GM18951 (cell line): ENCODE results near the gene KRTAP5-1.
"Not testable (repeated sequence)": the region's sequence is repeated elsewhere in the genome, so short reads cannot be mapped to it uniquely, and the experiment has no call there.

Experiments used
- POLR2A ChIP-seq: IDR thresholded peaks from 4 replicates; pipeline ENCODE4 v1.6.1; 2011; ENCODE audit warnings: mild to moderate bottlenecking; ENCODE audit not compliant: insufficient read length, insufficient read depth; ENCODE audit errors: extremely low read depth
- in situ Hi-C: fragments of 300-500 bp; cut with MboI; formaldehyde crosslinking; loops from one replicate; pipeline ENCODE4 v1.12.0; 2022; ENCODE audit warnings: low sequenced_read_pairs, mixed read lengths, inconsistent platforms; ENCODE audit not compliant: unreplicated experiment

KRTAP5-1 gene

DNA sequence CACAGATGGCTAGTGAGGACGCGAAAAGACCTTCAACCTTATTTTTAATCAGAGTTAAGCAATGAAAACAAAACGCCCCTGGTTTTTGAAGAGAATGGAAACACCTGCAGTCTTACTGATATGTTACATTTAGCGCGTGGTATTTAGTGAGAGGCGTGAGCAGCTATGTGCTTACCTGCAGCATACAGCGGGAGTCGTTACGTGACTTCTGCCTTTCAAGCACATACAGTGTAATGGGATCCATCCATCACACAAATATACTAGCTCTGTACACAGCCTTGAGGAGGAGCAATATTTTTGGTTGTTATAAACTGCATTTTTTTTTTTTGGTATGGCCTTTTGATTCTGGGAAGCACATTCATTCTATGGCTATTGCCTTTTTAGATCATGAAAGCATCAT is 7.5 kb upstream of the KRTAP5-1 start:
- TF ChIP-seq POLR2A: no peak
- in situ Hi-C loops: no loop called here

DNA sequence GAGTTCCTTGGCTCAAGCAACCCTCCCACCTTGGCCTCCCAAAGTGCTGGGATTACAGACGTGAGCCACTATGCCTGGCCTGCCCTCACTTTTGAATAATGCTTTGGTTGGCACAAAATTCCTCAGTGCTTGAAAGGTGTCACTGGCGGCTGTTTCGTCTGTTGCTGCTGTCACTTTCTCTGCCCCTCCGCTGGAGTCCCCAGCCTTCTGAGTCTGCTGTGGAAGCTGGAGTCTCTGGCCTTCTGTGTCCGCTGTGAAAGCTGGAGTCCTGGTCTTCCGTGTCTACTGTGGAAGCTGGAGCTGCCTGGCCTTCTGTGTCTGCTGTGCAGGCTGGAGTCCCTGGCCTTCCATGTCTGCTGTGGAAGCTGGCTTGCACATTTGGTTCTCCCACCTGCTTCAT is 4.9 kb upstream of the KRTAP5-1 start:
- no peak for TF ChIP-seq POLR2A
- in situ Hi-C loops: no loop called here

DNA sequence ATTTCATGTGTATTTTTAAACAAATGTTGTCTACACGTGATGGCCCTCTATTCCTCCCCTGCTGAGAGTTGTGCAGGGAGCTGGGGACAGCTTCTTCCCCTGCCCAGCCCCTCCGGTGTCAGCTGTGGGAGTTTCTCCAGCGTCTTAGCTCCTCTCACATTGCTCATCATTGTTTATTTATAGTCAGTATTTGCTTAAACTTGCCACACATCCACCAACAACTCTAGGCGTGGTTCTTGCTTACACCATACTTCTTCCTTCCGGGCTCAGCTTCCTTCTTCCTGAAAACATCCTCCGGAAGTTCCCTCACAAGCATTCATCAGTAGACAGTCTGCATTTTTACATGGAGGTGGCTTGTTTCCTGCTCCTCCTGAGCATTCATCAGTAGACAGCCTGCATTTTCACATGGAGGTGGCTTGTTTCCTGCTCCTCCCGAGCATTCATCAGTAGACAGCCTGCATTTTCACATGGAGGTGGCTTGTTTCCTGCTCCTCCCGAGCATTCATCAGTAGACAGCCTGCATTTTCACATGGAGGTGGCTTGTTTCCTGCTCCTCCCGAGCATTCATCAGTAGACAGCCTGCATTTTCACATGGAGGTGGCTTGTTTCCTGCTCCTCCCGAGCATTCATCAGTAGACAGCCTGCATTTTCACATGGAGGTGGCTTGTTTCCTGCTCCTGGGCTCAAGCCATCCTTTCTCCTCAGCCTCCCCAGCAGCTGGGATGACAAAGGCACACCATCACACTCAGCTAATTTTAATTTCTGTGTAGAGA is 4.3 kb upstream of the KRTAP5-1 start:
- in situ Hi-C loops: not testable (repeated sequence)

DNA sequence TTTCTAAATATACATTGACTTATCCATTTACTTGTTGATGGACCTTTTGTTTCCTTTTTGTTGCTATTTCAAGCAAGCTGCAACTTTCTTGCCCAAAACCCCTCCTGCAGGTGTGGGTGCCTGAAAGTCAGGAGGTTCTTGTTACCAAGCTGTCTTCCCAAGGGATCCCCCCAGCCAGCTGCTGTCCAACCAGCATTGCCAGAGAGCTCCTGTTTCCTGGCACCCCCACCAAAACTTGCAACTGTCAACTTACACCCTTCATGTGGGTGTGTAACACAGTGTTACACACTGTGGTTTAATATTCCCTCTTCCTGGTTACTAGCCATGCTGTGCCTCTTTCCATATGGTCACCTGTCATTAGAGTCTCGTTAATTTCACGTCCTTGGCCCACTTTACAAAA is 1.6 kb upstream of the KRTAP5-1 start:
- in situ Hi-C loops: no loop called here
- no peak for TF ChIP-seq POLR2A

DNA sequence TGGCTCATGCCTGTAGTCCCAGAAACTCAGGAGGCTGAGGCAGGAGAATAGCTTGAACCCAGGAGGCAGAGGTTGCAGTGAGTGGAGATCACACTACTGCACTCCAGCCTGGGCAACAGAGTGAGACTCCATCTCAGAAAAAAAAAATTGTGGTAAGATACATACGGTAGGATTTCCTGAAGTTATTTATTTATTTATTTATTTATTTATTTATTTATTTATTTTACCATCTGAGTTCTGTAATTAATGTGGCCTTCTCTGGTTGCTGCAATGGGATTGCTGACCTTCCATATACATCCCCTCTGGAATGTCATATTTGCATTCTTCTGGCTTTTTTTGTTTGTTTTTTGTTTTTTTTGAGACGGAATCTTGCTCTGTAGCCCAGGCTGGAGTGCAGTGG is 2.2 kb downstream of the KRTAP5-1 start:
- in situ Hi-C loops: not testable (repeated sequence)

DNA sequence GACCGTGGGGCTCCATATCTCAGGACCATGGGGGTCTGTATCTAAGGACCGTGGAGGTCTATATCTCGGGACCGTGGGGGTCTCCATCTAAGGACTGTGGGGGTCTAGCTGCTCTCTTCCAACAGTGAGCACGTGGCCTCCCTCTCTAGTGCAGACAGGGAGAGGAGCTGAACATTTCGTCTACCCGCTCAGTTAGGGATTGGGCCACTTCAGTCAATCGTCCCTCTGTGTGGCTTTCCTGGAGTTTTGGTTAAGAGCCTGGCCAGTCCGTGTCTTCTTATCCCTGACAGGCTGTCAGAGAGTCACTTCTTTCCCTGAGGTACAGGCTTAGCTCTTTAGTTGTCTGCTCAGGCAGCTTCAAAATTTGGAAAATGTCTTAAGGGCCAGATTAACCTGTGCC is 3.1 kb downstream of the KRTAP5-1 start:
- in situ Hi-C loops: no loop called here
- no peak for TF ChIP-seq POLR2A

DNA sequence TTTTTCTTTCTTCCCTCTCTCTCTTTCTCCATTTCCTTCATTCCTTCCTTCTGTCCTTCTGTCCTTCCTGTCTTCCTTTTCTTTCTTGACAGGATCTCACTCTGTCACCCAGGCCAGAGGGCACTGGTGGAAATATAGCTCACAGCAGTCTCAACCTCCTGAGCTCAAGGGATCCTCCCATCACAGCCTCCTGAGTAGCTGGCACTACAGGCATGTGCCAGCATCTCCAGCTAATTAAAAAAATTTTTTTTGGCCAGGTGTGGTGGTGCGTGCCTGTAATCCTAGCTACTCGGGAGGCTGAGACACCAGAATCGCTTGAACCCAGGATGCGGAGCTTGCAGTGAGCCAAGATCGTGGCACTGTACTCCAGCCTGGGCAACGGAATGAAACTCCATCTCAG is 8.3 kb downstream of the KRTAP5-1 start:
- TF ChIP-seq POLR2A: no peak
- in situ Hi-C loops: no loop called here

DNA sequence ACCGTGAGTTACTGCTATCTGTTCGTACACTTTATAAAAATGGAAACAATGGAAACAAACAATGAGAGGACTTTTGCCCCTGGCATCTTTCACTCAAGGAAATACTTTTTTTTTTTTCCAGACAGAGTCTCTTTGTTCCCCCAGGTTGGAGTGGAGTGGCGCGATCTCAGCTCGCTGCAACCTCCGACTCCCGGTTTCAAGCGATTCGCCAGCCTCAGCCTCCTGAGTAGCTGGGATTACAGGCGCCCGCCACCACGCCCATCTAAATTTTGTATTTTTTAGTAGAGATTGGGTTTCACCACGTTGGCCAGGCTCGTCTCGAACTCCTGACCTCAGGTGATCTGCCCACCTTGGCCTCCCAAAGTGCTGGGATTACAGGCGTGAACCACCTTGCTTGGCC is 9.3 kb downstream of the KRTAP5-1 start:
- in situ Hi-C loops: not testable (repeated sequence)

DNA sequence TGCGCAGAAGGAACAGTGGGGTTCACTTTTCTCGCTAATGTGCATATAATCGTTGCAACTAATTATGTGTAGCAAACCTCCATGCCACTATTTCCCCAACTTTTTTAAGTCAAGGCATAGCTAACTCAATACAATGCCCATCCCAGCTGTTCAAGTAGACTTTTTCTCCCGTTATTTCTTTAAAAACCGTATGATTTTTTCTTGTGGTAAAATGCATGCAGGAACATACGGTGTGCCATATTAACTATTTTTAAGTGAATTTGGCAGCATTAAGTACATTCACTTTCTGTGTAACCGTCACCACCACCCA is 10.2 kb downstream of the KRTAP5-1 start:
- in situ Hi-C loops: no loop called here
- no peak for TF ChIP-seq POLR2A

DNA sequence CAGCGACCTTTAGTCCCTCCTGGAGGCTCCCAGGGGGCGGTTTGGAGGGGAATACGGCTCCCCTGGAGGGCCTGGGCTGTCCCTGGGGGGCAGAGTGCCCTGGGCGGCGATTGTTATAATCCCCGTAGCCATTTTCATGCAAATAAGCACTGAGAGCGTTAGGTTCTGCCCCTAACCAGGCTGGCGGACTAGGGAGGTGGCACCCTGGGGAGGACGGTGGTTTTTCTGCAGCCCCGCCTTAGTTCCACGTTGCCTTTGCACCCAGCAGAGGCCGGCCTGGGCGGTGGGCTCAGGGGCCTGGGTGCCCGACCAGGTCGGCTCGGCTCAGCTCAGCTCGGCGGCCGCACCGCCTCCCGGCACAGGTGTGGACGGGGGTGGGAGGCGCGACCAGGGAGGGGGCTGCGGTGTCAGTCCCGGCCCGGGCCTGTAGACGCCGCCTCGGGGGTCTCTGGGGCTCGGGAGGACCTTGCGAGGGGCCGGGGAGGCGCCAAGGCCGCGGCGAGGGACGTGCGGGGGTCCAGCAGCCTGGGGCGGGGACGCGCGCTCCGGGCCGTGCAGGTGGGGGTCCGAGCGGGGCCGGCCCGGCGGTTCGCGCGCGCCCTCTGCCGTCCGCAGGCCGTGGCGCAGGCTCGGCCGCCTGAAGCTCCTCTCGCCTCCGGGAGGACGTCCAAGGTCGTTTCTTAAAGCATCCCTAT is 10.7 kb downstream of the KRTAP5-1 start:
- in situ Hi-C loops: no loop called here
- TF ChIP-seq POLR2A: no peak

DNA sequence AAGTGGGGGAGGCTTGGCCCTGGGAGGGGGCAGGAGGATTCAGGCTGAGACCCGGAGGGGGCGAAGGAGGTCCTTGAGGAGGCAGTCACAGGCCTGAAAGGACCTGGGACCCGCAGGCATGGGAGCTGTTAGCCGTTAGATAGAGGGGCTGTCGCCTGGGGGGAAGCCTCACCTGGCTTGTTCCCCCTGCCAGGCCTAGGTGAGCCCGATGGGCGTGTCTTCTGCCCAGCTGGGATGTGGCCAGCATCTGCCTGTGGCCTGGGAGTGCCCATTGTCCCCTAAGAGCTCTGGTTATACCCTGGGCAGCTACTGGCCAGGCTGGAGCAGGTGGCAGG is 11.2 kb downstream of the KRTAP5-1 start:
- no peak for TF ChIP-seq POLR2A
- in situ Hi-C loops: no loop called here

DNA sequence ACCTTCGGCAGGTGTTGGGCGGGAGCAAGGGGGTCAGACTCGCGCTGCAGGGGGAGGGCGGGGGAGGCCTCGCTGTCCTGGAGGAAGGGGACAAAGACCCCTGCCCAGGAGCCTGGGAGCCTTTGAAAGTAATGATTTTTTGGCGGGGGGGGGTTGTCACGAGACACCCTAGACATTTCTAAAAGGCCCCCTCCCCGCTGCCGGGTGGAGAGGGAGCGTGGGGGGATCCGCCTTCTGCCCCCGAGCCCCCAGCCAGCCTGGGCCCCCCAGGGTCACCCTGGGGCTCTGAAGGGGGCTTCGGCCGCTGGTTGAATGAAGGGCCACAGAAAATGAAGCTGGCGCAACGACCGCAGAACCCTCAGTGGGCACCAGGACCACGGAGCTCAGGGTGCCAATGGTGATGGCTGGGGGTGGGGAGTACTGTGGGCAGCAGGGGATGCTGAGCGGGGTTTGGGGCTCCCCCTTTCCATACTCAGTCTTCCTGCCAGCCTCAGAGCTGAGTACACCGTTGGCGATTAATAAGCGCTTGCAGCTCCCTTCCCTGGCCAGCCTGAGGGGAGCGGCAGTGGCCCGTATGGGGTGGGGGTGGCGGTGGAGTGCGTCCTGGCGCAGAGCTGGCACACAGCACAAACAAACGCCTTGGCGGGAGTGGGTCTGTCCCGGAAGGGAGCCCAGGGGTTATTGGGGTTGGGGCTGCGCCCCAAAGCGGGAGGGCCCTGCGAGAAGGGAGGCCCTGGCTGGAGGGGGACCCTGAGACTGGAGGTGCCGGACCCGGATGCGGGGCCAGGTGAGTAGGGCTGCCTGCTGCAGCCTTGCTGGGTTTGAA is 11.8 kb downstream of the KRTAP5-1 start:
- in situ Hi-C loops: no loop called here
- no peak for TF ChIP-seq POLR2A

DNA sequence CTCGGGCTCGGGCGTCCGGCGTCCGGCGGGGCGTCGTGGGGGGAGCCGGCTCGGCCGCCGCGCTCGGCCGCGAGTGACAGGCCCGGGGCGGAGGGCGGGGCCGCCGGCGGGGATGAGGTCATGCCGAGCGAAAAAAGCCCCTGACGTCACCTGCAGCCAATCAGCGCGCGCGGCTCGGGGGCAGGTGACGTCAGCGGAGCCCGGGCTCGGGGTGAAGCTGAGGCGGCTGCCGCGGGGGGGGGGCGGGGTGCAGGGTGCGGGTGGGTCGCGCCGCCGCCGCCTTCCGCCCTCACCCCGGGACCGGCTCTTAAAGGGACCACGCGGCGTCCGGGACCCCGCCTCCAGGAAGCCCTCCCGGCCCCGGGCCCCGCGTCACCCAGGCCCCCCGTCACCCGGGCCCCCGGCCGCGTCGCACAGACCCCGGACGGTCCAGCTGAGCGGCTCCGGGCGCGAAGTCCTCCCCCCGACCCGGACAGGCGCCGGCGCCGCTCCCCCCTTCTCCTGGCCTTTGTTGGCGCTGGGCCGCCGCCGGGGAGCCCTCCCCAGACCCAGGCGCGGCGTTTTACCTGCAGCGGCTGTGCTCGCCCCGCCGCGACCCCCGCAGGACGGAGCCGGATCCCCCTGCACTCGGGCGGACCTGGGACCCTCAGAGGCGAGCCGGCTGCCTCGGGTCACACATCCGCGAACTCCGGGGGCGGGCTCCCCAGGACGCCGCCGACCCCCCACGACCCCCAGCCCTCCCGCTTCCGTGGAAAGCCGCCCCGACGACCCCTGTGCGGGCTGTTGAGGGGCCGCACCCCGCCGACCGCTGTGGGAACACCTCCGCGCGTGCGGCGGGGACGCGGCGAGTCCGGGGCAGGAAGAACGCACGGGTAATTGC is 12.6 kb downstream of the KRTAP5-1 start, which contains the start of gene DUSP8:
TSS of gene DUSP8 (minus strand) at position 75 of the 880 bp plus-strand sequence. CDS start 6,445 bp downstream, outside the sequence.
- no peak for TF ChIP-seq POLR2A
- in situ Hi-C loops: no loop called here
